ENCODE measurements around the gene DGKH.
"Not testable (repeated sequence)": the region's sequence is repeated elsewhere in the genome, so short reads cannot be mapped to it uniquely, and the experiment has no call there.

Gene DGKH

DNA sequence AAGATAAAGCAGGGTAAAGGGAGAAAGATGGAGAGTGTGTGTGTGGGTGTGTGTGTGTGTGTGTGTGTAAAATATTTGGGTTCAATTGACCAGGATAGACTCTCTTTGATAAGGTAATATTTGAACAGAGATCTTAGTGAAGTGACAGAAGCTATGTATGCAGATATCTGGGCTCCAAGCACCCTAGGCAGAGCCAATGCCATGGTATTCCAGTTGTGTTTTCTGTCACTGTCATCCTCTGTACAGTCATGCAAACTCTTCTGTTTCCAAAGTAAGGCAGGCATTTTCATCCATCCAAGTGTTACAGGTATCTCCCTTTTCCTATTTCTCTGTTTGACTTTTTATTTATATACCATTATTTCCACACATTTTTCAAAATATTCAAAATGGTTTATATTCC is 13.5 kb downstream of the DGKH start:
- TF ChIP-seq, protein P1, sequence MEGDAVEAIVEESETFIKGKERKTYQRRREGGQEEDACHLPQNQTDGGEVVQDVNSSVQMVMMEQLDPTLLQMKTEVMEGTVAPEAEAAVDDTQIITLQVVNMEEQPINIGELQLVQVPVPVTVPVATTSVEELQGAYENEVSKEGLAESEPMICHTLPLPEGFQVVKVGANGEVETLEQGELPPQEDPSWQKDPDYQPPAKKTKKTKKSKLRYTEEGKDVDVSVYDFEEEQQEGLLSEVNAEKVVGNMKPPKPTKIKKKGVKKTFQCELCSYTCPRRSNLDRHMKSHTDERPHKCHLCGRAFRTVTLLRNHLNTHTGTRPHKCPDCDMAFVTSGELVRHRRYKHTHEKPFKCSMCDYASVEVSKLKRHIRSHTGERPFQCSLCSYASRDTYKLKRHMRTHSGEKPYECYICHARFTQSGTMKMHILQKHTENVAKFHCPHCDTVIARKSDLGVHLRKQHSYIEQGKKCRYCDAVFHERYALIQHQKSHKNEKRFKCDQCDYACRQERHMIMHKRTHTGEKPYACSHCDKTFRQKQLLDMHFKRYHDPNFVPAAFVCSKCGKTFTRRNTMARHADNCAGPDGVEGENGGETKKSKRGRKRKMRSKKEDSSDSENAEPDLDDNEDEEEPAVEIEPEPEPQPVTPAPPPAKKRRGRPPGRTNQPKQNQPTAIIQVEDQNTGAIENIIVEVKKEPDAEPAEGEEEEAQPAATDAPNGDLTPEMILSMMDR (conservative IDR thresholded peaks at IDR 0.05; ENCODE audit: low read depth, low read length): no peak
- no peak overlapping the region for H3K4me3 ChIP-seq (ENCODE audit: low read depth, low read length)
- DNase-seq (ENCODE audit: low read depth): no peak

DNA sequence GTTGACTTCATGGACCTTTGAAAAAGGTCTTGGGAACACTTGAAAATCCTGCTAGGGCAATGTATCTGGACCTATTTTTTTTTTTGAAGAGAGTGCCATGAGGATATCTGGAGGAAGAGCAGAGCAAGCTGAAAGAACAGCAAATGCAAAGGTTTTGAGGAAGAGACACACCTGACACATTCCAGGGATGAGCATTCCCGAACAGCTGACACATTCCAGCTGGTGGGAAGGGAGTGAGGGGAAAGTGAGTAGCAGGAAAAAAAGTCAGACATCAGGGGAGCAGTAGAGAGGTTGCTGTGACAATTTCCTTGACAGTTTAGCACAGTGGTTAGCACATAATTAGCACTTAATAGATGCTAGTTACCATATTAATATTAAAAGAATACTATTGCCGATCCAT is 14.7 kb downstream of the DGKH start:
- DNase-seq (ENCODE audit: low read depth): no peak
- no peak overlapping the region for H3K4me3 ChIP-seq (ENCODE audit: low read depth, low read length)
- TF ChIP-seq, protein P1 (conservative IDR thresholded peaks at IDR 0.05; ENCODE audit: low read depth, low read length): no peak

DNA sequence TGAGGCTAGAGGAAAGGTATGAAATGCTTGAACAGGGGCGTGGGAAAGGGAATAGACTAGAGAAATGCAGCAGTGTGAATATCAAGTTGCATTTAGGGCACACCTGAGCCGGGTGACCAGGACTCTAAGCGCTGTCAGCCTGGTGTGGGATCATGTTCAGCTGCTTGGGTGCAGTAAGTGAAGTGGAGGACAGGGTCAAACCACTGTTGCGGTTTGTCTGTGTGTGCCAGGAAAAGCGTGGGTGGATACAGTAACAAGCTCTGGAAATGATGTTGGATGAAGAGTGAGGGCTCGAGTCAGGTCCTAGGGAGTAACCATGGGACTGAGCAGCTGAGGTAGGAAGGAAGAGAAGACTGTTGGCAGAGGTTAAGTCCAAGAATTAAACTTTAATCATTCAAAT is 15.8 kb downstream of the DGKH start:
- no peak overlapping the region for H3K4me3 ChIP-seq (ENCODE audit: low read depth, low read length)
- TF ChIP-seq, protein P1 (conservative IDR thresholded peaks at IDR 0.05; ENCODE audit: low read depth, low read length): no peak
- peak; percentile 96 for DNase-seq (ENCODE audit: low read depth)

DNA sequence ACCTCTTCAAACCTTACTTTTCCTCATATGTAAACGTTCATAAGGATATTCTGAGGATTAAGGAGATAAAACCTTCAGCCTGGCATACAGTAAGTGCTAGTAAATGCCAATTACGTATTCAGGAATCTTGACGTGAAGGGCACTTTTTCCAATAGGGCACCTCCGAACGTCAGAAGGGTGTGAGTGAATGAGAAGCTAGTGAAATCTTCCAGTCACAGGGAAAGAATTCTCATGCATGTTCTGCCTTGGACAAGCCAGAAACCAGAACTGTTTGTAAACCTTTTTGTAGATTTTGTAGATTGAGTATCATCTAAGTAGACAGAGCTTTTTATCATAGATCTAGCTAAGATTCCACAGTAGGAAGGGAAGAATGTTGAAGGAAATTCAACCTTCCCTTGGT is 16.5 kb downstream of the DGKH start:
- DNase-seq (ENCODE audit: low read depth): no peak
- TF ChIP-seq, protein P1 (conservative IDR thresholded peaks at IDR 0.05; ENCODE audit: low read depth, low read length): no peak
- H3K4me3 ChIP-seq (ENCODE audit: low read depth, low read length): no peak overlapping the region

DNA sequence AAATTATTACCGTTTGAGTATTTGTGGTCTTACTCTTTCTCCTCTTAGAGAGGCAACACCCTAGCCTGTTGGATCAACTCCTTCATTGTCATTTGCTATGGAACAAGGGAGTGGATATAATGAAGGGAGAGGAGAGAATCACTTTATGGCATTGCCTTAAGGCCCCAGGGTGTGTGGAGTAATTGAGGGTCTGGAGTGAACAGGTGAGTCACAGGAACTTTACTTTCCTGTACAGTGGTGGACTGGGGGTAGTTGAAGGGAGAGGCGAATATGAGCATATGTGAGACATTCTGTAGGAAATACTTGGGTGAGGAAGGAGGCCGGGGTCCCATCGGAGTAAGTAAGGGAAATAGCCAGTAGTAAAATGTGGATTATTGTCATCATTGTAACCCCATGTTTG is 17.0 kb downstream of the DGKH start:
- no peak for DNase-seq (ENCODE audit: low read depth)
- no peak overlapping the region for H3K4me3 ChIP-seq (ENCODE audit: low read depth, low read length)
- TF ChIP-seq, protein P1 (conservative IDR thresholded peaks at IDR 0.05; ENCODE audit: low read depth, low read length): no peak

DNA sequence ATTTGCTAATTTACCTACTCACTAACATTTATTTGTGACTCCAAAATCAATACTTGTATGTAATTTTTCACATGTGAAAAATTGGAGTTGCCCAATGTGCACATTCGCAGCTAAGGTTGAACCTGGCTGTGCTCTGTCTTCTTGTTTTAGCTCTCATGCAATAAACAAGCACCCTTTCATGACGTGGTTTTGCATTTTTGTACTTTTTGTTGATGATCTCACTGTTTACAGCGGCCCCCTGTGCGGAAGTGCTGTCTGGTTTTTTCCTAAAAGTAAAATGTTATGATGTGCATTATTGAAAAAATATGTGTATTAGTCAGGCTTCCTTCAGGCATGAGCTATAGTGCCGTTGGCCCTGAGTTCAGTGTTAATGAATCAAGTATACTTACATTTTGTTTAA is 18.1 kb downstream of the DGKH start:
- TF ChIP-seq, protein P1 (conservative IDR thresholded peaks at IDR 0.05; ENCODE audit: low read depth, low read length): no peak
- H3K4me3 ChIP-seq (ENCODE audit: low read depth, low read length): no peak overlapping the region
- peak; percentile 96 for DNase-seq (ENCODE audit: low read depth)

DNA sequence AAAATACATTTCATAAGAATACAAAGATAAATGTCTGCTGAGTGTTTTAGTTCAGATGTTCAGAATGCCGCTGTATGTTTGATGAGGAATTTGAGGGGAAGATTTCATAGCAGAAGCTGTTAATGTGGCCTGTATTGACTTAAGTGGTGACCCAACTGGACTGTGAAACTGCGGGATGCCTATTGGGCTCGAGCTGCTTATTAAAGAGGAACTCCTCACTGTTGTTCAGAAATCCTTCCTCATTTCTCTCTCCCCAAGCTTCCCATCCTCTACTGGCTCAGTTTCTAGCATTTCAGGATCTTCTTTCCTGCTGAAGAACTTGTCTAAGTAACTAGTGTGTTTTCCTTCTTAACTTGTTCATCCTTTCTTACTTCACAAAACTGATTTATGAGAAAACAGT is 20.4 kb downstream of the DGKH start:
- TF ChIP-seq, protein P1 (conservative IDR thresholded peaks at IDR 0.05; ENCODE audit: low read depth, low read length): no peak
- peak; percentile 28 for DNase-seq (ENCODE audit: low read depth)

DNA sequence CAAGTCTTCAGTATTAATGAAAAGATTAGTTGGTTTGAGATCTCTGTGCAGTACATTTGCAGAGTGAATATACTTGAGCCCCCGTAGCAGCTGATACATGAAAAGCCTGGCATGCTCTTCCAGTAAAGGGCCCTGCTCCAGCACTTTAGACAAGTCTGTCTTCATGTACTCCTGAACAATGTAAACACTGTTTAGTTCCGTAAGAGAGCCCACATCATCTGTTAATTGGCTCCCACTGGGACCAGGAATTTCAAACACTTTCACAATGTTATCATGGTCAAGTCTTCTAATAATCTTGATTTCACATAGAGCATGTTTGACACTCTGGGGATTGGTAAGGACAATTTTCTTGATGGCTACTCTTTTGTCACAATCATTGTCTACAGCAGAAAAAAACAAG is 22.2 kb downstream of the DGKH start:
- H3K4me3 ChIP-seq (ENCODE audit: low read depth, low read length): not testable (repeated sequence)
- DNase-seq (ENCODE audit: low read depth): peak; percentile 21

More for the DNA sequence above, 20.4 kb downstream of the DGKH start:
- H3K4me3 ChIP-seq (ENCODE audit: low read depth, low read length): no peak overlapping the region

DNA sequence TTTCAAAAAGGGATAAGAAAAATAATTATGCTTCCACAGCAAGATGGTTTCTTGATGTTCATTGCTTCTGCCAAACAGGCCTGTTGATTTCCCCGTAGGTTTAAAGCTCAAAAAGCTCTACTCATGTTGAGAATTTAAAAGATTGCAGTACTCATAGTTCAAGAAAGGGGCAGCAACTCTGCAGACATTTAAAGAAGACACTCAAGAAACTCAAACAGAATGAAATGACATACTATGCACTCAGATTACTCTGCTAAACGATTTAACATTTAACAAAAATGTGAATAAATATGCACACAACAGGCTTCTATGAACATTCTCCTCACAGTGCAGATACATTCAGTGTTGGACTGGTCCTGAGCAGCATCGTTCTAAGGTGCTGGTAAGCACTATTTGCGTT is 22.7 kb downstream of the DGKH start:
- H3K4me3 ChIP-seq (ENCODE audit: low read depth, low read length): not testable (repeated sequence)
- DNase-seq (ENCODE audit: low read depth): peak; percentile 22

All from choroid plexus epithelial cell (primary cell).